Fibroblast of peridontal ligament (primary cell): ENCODE data around the gene GRID1.

Experiments used
- DNase-seq: peaks from one replicate; pipeline ENCODE4 v3.0.0-alpha.2; 2010; ENCODE audit errors: extremely low read depth

GRID1 gene

GRCh38 chr10:86139066-86139657 is 227.4 kb downstream of the GRID1 start:
- no peak for DNase-seq

GRCh38 chr10:86138551-86139065 is 228.0 kb downstream of the GRID1 start:
- no peak for DNase-seq

- DNase-seq: no peak
These were observed 229.0 kb downstream of the GRID1 start for GRCh38 chr10:86137561-86137960.

- DNase-seq: no peak
These were observed 229.7 kb downstream of the GRID1 start for GRCh38 chr10:86136934-86137333.

- DNase-seq: no peak
These were observed 231.4 kb downstream of the GRID1 start for GRCh38 chr10:86135191-86135590.

- no peak for DNase-seq
These were observed 235.7 kb downstream of the GRID1 start for GRCh38 chr10:86130737-86131475.

- DNase-seq: no peak
These were observed 236.6 kb downstream of the GRID1 start for GRCh38 chr10:86130041-86130440.

- DNase-seq: no peak
These were observed 238.2 kb downstream of the GRID1 start for GRCh38 chr10:86128360-86128759.

- DNase-seq: no peak
These were observed 239.2 kb downstream of the GRID1 start for GRCh38 chr10:86127274-86127819.

GRCh38 chr10:86124734-86125133 is 241.9 kb downstream of the GRID1 start:
- no peak for DNase-seq

GRCh38 chr10:86123715-86124114 is 242.9 kb downstream of the GRID1 start:
- no peak for DNase-seq

GRCh38 chr10:86123304-86123703 is 243.3 kb downstream of the GRID1 start:
- DNase-seq: no peak

- no peak for DNase-seq
These were observed 243.9 kb downstream of the GRID1 start for GRCh38 chr10:86122646-86123045.

GRCh38 chr10:86121200-86121599 is 245.4 kb downstream of the GRID1 start:
- DNase-seq: no peak

GRCh38 chr10:86117051-86117450 is 249.5 kb downstream of the GRID1 start:
- no peak for DNase-seq

- DNase-seq: no peak
These were observed 252.6 kb downstream of the GRID1 start for GRCh38 chr10:86113983-86114382.

- no peak for DNase-seq
These were observed 253.1 kb downstream of the GRID1 start for GRCh38 chr10:86113501-86113900.

- no peak for DNase-seq
These were observed 253.6 kb downstream of the GRID1 start for GRCh38 chr10:86113044-86113443.

- DNase-seq: no peak
These were observed 254.6 kb downstream of the GRID1 start for GRCh38 chr10:86111902-86112545.

- DNase-seq: no peak
These were observed 256.3 kb downstream of the GRID1 start for GRCh38 chr10:86110156-86110786.

- no peak for DNase-seq
These were observed 257.2 kb downstream of the GRID1 start for GRCh38 chr10:86109421-86109820.

- DNase-seq: no peak
These were observed 257.9 kb downstream of the GRID1 start for GRCh38 chr10:86108696-86109095.
